GM21360 (cell line): ENCODE results near the gene CPHXL2.
A peak's percentile ranks its signal among the peaks of the same experiment; 100 is the strongest.

Experiments used
- ATAC-seq: cut with Tn5 transposase; IDR thresholded peaks from one replicate; pipeline ENCODE4 v1.9.1; 2021; ENCODE audit warnings: mild to moderate bottlenecking, moderate library complexity; ENCODE audit not compliant: unreplicated experiment

Gene CPHXL2

DNA sequence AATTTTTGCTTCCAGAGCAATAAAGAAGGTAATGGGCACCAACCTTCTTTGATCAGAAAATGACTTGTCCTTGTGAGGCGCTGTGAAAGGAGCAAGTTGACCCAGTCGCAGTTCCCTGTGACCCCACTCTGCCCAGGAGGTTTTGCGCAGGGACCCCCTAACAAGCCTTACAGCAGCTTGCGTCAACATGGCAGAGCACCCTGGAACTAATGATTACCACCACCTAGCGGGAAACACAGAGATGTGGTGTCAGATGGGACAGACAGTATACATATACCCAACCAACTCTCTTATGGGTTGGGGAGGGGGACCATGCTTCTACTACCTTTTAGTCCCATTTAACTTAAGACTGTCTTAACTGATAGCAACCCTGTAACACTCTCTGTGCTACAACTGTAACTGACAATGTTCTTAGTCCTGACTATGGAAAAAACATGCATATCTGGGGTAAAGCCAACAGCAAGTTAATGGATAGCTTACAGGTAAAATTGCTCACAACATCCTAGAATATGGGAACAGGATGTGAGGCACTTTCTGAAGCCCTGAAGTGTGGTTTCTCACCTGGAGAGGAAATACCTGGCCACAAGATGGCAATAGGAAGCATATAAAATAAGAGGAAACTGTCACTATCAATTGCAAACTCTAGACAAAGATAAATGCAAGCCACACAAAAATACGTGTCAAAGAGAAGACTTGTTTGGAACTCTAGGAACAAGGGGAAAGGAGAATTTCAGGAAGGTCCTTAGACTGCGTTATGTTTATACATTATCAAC lies 32.4 kb downstream of the CPHXL2 start:
- ATAC-seq: no peak

DNA sequence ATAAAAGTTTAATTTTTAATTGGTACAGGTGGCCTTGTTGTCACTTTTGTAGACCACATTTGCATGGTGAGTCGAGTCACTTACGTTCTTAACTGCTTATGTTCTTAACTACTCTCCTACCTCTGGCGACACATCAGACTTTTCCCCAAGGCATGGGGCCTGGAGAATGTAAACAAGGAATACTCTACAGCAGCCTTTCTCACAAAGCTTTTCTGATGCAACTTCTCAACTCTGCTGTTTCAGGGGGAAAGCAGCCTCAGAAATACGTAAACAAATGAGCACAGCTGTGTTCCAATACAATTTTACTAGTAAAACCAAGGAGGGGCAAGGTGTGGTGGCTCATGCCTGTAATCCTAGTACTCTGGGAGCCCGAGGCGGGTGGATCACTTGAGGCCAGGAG lies 36.2 kb downstream of the CPHXL2 start:
- ATAC-seq: no peak

DNA sequence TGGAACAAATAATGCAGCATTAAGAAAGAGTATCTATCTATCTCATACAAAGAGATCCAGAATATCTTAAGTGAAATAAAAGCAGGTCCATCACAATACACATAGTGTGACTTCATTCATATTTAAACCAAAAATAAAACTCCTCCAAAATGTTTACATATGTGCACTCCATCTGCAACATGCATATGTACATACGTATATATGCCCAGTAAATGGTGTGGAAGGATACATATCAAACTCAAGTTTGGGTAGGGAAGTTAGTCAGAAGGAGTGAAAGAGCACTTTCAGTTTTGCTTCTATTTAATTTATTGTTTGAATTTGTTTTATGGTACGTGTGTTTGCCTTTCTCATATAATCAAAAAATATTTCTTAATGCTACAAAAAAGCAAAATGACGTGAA lies 41.8 kb downstream of the CPHXL2 start:
- no peak for ATAC-seq

DNA sequence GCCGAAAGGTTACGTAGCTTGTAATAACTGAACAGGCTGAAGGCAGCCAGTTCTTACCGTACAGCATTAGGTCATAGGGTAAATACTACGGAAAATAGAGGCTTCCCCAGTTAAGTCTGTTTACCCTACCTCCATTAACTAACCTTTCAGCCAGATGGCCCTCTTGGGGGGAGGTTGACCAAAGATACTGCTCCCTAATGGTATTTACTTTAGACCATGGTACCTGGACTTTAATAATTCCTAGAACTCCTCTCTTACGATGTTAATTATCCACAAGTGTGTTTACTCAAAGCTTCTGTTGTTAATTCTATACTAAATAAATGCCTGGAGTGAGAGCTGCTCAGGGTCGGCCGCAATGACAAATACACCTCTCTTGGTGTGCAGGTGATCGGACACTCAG lies 44.0 kb downstream of the CPHXL2 start:
- no peak for ATAC-seq

DNA sequence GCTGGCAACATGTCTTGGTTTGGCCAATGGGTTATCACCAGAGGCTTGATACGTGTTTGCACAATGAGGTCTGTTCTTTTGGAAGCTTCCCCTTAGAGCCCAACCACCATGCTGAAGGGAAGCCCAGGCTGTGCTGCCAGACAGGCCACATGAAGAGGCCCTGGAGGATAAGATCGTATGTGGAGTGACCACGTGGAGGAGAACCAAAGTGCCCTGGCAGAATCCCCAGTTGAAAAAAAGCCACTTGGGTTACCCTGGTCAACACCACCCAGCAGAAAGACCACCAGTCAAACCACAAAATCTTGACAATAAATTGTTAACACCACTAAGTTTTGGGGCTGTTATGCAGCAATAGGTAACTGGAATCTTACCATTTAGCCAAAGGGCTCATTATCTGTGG lies 46.8 kb downstream of the CPHXL2 start:
- ATAC-seq: no peak

DNA sequence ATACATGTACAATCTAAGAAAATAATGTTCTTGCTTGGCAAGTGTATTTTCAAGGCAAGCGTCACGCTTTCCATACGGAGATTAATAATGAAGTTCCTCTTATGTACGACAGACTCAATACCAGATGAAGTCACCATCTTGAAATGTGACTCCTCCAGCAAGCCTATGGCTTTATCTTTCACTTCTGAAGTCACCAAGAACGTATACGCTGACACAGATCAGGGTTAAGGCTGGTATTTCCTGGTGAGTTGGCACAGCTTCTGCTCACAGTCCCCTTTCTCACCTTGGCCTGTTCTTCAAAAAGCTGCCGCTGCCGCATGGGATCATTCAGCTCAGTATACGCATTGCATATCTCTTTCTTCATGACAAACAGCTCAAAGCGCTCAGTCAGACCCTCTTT lies 47.7 kb downstream of the CPHXL2 start:
- no peak for ATAC-seq

DNA sequence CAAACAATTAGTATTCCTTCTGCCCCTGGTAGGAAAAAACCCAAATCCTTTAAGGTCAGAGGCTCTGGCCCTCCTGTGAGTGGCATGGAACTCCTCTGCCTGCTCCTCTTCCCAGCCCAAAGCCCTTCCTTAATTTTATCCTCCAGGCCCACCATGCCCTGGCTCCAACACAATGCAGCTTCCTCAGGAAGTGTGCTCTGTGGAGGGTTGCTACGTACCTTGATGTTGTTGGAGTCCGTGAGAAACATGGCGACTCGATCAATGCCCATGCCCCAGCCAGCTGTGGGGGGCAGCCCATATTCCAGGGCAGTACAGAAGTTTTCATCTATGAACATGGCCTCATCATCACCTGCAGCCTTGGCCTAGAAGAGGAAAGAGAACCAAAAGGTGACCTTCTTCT lies 48.5 kb downstream of the CPHXL2 start:
- no peak for ATAC-seq

DNA sequence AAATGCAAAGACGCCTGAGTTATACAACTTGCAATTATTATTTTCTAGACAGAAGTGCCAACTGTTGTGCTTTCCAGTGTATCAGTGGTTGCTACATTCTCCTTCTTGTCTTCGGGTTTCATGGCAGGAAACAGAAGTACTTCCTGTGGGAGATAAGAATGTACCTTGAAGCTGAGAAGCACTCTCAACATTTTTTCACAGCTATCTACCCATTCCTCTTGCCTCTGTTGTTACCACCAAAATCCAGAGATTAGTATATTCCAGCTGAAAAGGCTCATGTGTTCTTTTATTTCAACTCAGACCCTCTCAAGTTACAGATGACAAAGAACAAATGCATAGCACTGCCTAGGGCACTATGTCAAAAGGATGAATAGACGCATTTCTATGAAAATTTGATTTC lies 49.0 kb downstream of the CPHXL2 start:
- ATAC-seq: no peak

DNA sequence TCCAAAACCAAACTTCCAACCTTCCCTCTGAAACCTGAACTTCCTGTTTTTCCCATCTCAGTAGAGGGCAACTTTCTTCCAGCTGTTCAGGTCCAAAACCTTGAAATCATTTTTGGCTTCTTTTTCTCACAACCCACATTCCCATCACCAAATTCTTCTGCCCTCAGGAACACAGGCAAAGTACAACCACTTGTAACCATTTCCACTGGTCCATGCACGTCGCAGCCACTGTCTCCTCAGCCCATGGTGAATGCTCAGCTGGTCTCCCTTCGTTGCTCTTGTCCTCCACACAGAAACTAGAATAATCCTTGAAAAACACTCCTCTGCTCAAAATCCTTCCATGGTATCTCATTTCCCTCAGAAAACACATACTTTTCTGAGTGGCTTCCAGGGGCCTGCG lies 50.0 kb downstream of the CPHXL2 start:
- no peak for ATAC-seq

DNA sequence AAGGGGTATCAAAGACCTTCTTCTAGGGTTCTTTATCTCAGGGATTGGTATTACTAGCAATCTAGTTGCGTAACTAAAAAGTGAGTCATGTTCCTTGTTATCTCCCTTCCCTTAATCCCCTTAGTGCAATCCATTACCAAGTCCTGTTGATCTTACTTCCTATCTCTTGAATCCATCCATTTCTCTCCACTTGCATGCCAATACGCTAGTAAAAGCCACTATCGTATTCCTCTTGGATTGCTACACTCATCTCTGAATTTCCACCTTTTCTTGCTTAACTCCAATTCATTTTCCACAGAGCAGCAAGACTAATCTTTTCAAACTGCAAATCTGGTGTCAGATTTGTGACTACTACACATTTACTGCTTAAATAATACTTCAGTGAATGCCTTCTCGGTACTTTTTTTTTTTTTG lies 51.9 kb downstream of the CPHXL2 start:
- no peak for ATAC-seq

DNA sequence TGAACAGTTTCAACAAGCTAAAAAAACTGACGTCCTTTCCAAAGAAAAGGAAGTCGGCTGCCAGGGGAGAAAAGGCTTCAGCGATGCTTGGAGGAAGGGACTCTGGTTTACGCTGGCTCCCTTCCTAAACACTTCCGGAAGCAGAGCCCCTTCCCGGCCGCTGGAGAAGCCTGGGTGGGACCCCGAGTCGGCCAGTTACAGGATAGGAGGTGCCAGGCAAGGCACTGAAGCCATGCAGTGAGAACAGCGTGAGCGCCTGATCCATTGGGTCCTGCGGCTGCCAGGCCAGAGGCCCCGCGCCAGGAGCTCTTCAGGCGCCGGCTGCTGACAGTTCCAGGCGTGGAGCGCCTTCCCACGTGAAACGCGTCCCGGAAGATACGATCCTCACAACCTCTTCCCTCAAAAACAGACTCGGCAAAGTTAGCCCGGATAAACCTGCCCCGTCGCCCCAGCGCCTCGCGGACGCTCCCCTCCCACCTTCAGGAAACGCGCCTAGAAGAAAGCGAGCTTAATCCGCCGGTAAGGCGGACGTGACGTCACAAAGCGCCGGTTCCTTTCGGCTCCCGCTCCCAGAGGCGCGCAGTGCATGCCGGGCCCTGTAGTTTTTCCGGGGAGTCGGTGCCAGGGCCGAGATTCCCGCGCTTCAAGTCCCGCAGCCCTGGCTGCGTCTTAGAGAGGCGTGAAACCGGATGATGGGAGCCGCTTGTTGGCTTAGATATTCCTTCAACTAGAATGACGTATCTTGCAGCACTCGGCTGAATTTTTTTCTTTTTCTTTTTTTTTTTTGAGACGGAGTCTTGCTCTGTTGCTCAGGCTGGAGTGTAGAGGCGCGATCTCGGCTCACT lies 53.8 kb downstream of the CPHXL2 start, which contains the start of gene ADAT1:
ADAT1 (minus strand) TSS at position 521 of the 845 bp plus-strand sequence. CDS start 2,482 bp downstream, outside the sequence.
- peak; percentile 94 for ATAC-seq

DNA sequence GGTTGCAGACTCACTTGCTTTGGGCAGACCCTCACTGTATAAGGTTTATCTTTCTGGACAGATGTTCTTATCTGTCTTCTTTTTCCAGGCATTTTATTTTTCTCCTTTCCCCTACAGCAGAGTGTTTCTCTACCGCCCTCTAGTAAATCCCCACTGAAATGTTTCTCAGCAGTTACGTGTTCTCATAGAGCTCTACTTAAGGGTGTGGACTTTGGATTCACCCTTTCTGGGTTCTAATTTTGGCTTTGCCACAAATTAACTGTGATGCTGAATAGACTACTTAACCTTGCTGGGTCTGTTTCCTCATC lies 55.7 kb downstream of the CPHXL2 start:
- ATAC-seq: no peak

DNA sequence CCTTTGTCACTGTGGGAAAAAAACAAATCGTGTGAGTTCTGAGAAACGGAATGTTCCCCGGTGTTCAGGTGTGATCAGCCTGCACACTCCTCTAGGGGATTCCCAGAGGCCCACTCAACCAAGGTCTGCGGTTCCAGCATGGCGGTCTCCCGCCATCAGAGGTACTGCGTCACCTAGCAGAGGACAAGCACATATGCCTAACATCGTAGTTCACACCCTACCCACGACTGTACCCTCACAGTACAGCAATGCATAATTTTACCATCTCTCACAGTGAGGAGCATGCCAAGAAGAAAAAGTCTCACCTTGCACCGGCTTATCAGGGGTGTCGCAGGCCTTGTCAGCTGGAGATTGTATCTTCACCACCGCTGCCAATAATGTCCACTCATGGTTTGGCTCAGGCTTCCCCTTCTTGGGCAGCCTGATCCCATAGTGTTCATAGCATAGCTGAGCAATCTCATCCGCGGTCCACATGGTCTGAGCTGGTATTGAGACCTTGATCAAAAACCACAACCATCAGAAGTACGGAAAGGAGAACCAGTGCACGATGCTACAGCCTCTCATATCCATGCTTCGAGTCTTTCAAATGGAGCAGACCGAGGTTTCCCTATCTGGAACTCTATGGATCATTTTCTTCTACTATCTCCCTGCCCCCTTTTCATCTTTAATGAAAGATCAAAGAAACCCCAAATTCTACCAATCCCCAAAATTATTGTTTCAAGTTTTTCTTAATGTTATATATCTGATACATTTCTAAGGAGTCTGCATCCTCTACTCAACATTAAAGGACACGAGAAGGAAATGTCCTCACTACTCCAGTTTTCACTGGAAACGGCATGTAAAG lies 56.3 kb downstream of the CPHXL2 start:
- ATAC-seq: no peak

DNA sequence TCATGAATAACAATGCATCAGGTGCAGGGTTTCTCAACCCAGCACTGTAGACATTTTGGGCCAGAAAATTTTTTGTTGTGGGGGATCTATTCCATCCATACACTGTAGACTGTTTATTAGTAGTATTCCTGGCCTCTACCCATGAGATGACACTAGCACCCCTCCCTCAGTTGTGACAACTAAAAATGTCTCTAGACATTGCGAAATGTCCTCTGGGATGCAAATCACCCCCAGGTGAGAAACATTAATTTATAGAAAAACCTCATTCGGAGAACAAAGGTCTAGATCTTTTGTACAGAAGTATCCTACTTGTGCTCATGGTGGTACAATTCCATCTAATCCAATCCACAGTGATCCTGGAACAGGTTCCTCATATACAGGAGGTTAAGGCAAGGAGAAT lies 58.0 kb downstream of the CPHXL2 start:
- ATAC-seq: no peak

DNA sequence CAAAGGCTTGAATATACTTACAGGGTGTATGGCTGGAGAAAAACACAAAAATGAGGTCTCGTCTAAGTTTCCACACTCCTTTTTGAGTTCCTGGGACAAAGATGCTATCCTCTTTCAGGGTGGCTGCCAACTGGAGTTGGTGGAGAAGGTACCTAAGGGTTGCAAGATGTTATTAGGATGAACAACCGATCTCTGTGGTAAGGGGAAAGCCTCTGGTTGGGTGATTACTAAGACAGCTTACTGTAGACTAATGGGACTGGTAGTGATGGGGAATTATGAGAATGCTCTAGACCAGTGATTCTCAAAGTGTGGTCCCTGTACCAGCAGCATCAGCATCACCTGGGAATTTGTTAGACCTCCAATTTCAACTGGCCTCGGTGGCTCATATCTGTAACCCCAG lies 59.7 kb downstream of the CPHXL2 start:
- no peak for ATAC-seq

DNA sequence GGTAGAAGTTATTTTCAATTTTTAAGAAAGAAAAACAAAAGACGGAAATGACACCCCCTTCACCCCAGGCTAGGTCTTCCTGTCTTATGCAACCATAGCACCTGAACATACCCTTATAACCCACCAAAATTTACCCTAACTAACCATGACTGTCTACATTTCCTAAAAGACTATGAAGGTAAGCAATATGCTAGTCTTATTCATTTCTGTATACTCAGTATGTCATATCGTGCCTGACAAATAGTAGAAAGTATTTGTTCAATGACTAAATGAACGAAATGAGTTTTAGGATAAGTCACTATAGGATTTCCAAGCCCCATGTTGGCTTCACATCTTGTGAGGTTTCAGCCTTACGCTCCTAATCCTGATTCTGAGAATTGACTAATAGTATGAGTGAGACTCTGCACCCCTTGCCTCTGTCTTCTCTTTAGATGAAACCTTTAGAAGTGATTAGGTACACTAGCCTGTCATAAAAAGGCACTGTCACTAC lies 60.2 kb downstream of the CPHXL2 start:
- ATAC-seq: no peak

DNA sequence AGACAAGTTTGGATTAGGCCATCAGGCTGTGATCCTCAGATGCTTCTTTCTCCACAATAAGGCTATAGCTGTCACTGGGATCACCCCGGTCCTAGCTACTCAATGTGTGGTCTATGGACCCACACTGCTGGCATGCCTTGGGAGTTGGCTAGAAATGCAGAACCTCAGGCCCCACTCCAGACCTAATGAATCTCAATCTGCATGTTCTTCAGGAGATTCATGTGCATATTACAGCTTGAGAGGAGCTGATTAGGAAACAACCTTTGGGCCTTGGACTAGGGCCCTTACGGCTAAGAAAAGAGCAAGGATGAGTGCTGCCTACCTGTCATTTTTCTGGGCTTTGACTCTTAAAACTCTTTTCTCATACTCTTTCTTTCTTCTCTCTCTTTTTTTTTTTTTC lies 61.2 kb downstream of the CPHXL2 start:
- ATAC-seq: no peak

DNA sequence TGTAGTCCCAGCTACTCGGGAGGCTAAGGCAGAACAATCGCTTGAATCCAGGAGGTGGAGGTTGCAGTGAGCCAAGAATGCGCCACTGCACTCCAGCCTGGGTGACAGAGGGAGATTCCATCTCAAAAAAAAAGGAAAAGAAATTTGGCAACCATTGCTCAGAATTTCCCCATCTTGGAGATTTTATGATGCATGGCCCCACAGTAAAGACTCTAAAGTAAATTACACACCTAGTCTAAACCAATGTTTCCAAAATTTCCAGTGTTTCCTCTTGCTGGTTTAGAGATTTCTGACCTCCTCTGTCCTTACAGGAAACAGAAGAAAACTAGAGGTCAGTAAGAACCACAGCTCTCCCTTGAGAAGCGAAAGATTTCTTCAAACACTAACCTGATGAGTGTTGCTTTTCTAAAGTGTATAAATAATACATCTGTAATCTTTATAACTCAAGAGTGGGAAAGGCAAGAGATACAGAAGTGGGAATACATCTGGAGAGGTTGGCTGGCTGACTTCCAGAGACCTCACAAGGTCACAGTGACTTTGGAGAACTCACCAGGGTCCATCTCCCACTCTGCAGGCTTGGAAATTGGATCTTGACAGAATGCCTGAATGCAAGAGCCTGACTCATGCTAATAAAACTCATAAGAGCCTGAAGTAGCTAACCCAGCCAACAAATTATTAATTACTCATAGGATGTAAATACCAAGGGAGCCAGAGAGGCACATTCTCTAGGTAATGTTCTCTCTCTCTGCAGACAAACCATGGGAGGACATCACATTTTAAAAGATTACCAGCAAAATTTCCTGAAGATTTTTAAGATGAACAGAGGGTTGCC lies 62.5 kb downstream of the CPHXL2 start:
- no peak for ATAC-seq
